Measurements from ENCODE around the gene SPP2. TPM values are rescaled to one million over a fixed set of nuclear protein-coding genes. Genes with fewer than 3 reads are reported as not detected.

SPP2 gene
- total RNA-seq, 2 donors from 2014 or later: not detected

DNA sequence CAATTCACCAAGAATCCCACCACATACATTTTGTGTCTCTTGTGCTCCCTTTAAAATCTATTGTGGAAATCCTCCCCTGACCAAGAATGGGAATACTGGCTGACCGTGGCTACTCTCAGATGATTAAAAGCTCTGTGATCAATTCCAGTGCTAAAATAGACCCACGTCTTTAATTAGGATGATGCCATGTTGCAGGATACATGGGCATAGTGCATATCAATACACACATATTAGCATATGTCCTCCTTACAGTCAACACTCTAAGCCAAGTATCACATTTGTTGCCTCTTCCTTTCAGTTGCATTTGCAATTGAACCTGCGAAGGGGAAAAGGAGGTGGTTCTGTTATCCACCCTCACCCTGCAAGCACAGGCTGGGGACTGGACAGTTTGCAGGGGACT is 41.8 kb downstream of the SPP2 start:
- no peaks in the 10 kb centered on the region for H3K36me3 ChIP-seq
- no peaks in the 10 kb centered on the region for H3K4me1 ChIP-seq
- no peak overlapping the region for H3K27ac ChIP-seq
- no peaks in the 10 kb centered on the region for H3K27me3 ChIP-seq
- no peak overlapping the region for H3K4me3 ChIP-seq
- peaks cover 0 to 18% of the 10 kb centered on the region in 2 donors for H3K9me3 ChIP-seq
- TF ChIP-seq, protein P1, sequence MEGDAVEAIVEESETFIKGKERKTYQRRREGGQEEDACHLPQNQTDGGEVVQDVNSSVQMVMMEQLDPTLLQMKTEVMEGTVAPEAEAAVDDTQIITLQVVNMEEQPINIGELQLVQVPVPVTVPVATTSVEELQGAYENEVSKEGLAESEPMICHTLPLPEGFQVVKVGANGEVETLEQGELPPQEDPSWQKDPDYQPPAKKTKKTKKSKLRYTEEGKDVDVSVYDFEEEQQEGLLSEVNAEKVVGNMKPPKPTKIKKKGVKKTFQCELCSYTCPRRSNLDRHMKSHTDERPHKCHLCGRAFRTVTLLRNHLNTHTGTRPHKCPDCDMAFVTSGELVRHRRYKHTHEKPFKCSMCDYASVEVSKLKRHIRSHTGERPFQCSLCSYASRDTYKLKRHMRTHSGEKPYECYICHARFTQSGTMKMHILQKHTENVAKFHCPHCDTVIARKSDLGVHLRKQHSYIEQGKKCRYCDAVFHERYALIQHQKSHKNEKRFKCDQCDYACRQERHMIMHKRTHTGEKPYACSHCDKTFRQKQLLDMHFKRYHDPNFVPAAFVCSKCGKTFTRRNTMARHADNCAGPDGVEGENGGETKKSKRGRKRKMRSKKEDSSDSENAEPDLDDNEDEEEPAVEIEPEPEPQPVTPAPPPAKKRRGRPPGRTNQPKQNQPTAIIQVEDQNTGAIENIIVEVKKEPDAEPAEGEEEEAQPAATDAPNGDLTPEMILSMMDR (IDR thresholded peaks at IDR 0.05): no peak
- no peak for DNase-seq (ENCODE audit: low spot score)

- Histone ChIP-seq H3K27ac (no peak overlapping the region), H3K4me1 (no peaks in the 10 kb centered on the region), H3K36me3 (no peaks in the 10 kb centered on the region), H3K27me3 (no peaks in the 10 kb centered on the region), H3K4me3 (no peak overlapping the region), H3K9me3 (peaks cover 0 to 4% of the 10 kb centered on the region in 2 donors)
- DNase-seq (ENCODE audit: low spot score): no peak
- TF ChIP-seq, protein P1 (IDR thresholded peaks at IDR 0.05): no peak
Measured at GRCh38 chr2:234095301-234095700, 44.8 kb downstream of the SPP2 start.

DNA sequence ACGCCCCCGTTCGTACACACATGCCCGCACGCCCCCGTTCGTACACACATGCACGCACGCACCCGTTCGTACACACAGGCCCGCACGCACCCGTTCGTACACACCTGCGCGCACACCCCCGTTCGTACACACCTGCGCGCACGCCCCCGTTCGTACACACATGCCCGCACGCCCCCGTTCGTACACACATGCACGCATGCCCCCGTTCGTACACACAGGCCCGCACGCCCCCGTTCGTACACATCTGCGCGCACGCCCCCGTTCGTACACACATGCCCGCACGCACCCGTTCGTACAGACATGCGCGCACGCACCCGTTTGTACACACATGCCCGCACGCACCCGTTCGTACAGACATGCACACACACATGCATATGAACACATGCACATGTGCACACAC is 45.7 kb downstream of the SPP2 start:
- H3K27me3 ChIP-seq: no peaks in the 10 kb centered on the region
- no peak overlapping the region for H3K27ac ChIP-seq
- no peaks in the 10 kb centered on the region for H3K36me3 ChIP-seq
- no peak overlapping the region for H3K4me3 ChIP-seq
- DNase-seq (ENCODE audit: low spot score): no peak
- TF ChIP-seq, protein P1 (IDR thresholded peaks at IDR 0.05): no peak
- H3K9me3 ChIP-seq: peaks cover 0 to 4% of the 10 kb centered on the region in 2 donors
- H3K4me1 ChIP-seq: no peaks in the 10 kb centered on the region

DNA sequence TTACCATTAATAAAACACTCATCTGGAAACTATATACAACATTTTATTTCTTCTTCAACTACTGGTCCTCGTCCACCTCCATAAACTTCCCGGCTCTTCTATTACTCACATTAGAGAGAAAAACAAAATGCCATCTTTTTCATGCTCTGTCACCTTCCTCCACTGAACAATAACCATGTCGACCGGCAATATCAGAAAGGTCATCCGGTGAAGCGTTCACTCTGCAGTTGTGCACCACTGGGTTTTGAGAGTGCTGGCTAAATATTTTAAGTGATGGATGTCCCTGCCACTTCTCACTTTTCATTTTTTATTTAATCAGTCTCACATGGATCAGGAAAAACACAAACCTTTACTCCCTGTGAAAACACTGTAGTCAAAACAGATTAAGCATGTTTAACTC is 48.2 kb downstream of the SPP2 start:
- peaks cover 0 to 4% of the 10 kb centered on the region in 2 donors for H3K9me3 ChIP-seq
- no peak overlapping the region for H3K27ac ChIP-seq
- TF ChIP-seq, protein P1 (IDR thresholded peaks at IDR 0.05): no peak
- no peaks in the 10 kb centered on the region for H3K36me3 ChIP-seq
- no peaks in the 10 kb centered on the region for H3K4me1 ChIP-seq
- H3K4me3 ChIP-seq: no peak overlapping the region
- no peaks in the 10 kb centered on the region for H3K27me3 ChIP-seq
- no peak for DNase-seq (ENCODE audit: low spot score)

- no peaks in the 10 kb centered on the region for H3K36me3 ChIP-seq
- no peaks in the 10 kb centered on the region for H3K27me3 ChIP-seq
- no peak for DNase-seq (ENCODE audit: low spot score)
- no peak overlapping the region for H3K27ac ChIP-seq
- H3K4me1 ChIP-seq: no peaks in the 10 kb centered on the region
- TF ChIP-seq, protein P1 (IDR thresholded peaks at IDR 0.05): no peak
- peaks cover 0 to 4% of the 10 kb centered on the region in 2 donors for H3K9me3 ChIP-seq
- no peak overlapping the region for H3K4me3 ChIP-seq
Measured at GRCh38 chr2:234099266-234099665, 48.8 kb downstream of the SPP2 start.

- H3K27ac ChIP-seq: no peak overlapping the region
- H3K36me3 ChIP-seq: no peaks in the 10 kb centered on the region
- TF ChIP-seq, protein P1 (IDR thresholded peaks at IDR 0.05): no peak
- H3K4me3 ChIP-seq: no peak overlapping the region
- DNase-seq (ENCODE audit: low spot score): no peak
- H3K4me1 ChIP-seq: no peaks in the 10 kb centered on the region
- peaks cover 0 to 4% of the 10 kb centered on the region in 2 donors for H3K9me3 ChIP-seq
- no peaks in the 10 kb centered on the region for H3K27me3 ChIP-seq
Measured at GRCh38 chr2:234100686-234101085, 50.2 kb downstream of the SPP2 start.

Measured in right atrium auricular region (tissue), 2 donors.